Mesodermal cell (in vitro differentiated cells): ENCODE data around the gene TYR. TPM values are rescaled to one million over a fixed set of nuclear protein-coding genes. Genes with fewer than 3 reads are reported as not detected.

Experiments
- H3K27ac ChIP-seq: 2 replicates; pipeline ENCODE4 v1.7.0; 2013; ENCODE audit warnings: mild to moderate bottlenecking, low read depth, low read length, moderate library complexity; ENCODE audit not compliant: severe bottlenecking
- H3K36me3 ChIP-seq: 2 replicates; pipeline ENCODE4 v1.7.1; 2013; ENCODE audit warnings: mild to moderate bottlenecking, low read length, moderate library complexity; ENCODE audit not compliant: control insufficient read depth, insufficient read depth
- H3K4me1 ChIP-seq: one replicate; pipeline ENCODE4 v1.7.1; 2013; ENCODE audit warnings: mild to moderate bottlenecking, low read length; ENCODE audit not compliant: insufficient read depth, control insufficient read depth, poor library complexity, severe bottlenecking
- H3K4me3 ChIP-seq: 2 replicates; pipeline ENCODE4 v1.7.0; 2013; ENCODE audit warnings: low read length, control low read depth, mild to moderate bottlenecking; ENCODE audit not compliant: insufficient read depth, poor library complexity, severe bottlenecking; ENCODE audit errors: extremely low read depth
- H3K9me3 ChIP-seq: 2 replicates; pipeline ENCODE4 v1.7.1; 2013; ENCODE audit warnings: mild to moderate bottlenecking, low read length, moderate library complexity; ENCODE audit not compliant: control insufficient read depth
- WGBS, 2 experiments: methylation state at CpG; one replicate each; pipeline ENCODE4 v1.1.5; 2013; ENCODE audit warnings: missing lambda C conversion rate in 2 of 2; ENCODE audit not compliant: insufficient coverage in 2 of 2; 5-methylcytosine and 5-hydroxymethylcytosine counted together
- polyA plus RNA-seq, 2 experiments: library from polyadenylated mRNA; stranded (reverse); fragments of 50-300 nt; gene quantifications; one replicate each; pipeline ENCODE4 v1.2.3, GENCODE V29; 2013

The TYR gene
- not detected for polyA plus RNA-seq (2013, experiment 1 of 2)
- polyA plus RNA-seq (2013, experiment 2 of 2), result not detected

- H3K4me1 ChIP-seq, result no peaks in the 10 kb centered on the region
- H3K27ac ChIP-seq, result no peak within 1 kb of the TSS
- no peaks in the 10 kb centered on the region for H3K36me3 ChIP-seq
- no peaks in the 10 kb centered on the region for H3K9me3 ChIP-seq
- 88 to 91% methylated on average over 8 of the region's 8 CpGs for WGBS, 2 experiments
- no peak within 1 kb of the TSS for H3K4me3 ChIP-seq
Observed at GRCh38 chr11:89177691-89178231, at the start of gene TYR. Gene TYR (plus strand): TSS chr11:89177875. CDS start chr11:89177954, 79 bp downstream.

- H3K36me3 ChIP-seq, result no peaks in the 10 kb centered on the region
- no peaks in the 10 kb centered on the region for H3K4me1 ChIP-seq
- H3K27ac ChIP-seq, result no peak overlapping the region
- no peaks in the 10 kb centered on the region for H3K9me3 ChIP-seq
- H3K4me3 ChIP-seq, result no peak overlapping the region
Observed at GRCh38 chr11:89136606-89137005, 41.1 kb upstream of the TYR start.

- H3K27ac ChIP-seq, result no peak overlapping the region
- H3K9me3 ChIP-seq, result no peaks in the 10 kb centered on the region
- no CpG with 5 or more reads among the region's 1 CpG for WGBS, 2 experiments
- H3K4me1 ChIP-seq, result no peaks in the 10 kb centered on the region
- no peaks in the 10 kb centered on the region for H3K36me3 ChIP-seq
- no peak overlapping the region for H3K4me3 ChIP-seq
Observed at GRCh38 chr11:89147229-89147628, 30.4 kb upstream of the TYR start.

GRCh38 chr11:89159974-89160373 lies 17.7 kb upstream of the TYR start:
- WGBS, 2 experiments, result 100% methylated on average over 1 of the region's 4 CpGs
- H3K4me1 ChIP-seq, result no peaks in the 10 kb centered on the region
- no peak overlapping the region for H3K4me3 ChIP-seq
- no peaks in the 10 kb centered on the region for H3K36me3 ChIP-seq
- no peak overlapping the region for H3K27ac ChIP-seq
- no peaks in the 10 kb centered on the region for H3K9me3 ChIP-seq

GRCh38 chr11:89161949-89162348 lies 15.7 kb upstream of the TYR start:
- no CpG with 5 or more reads among the region's 3 CpGs for WGBS, 2 experiments
- Histone ChIP-seq H3K4me3 (no peak overlapping the region), H3K9me3 (no peaks in the 10 kb centered on the region), H3K27ac (no peak overlapping the region), H3K36me3 (no peaks in the 10 kb centered on the region), H3K4me1 (no peaks in the 10 kb centered on the region)

- no peaks in the 10 kb centered on the region for H3K9me3 ChIP-seq
- whole genome bisulfite sequencing, 2 experiments, result no CpG with 5 or more reads among the region's 3 CpGs
Observed at GRCh38 chr11:89163686-89164085, 14.0 kb upstream of the TYR start.

GRCh38 chr11:89168396-89168795 lies 9.3 kb upstream of the TYR start:
- WGBS, 2 experiments, result 87 to 97% methylated on average over 3 of the region's 3 CpGs
- Histone ChIP-seq H3K27ac (no peak overlapping the region), H3K9me3 (no peaks in the 10 kb centered on the region)

More at GRCh38 chr11:89163686-89164085, 14.0 kb upstream of the TYR start:
- no peak overlapping the region for H3K27ac ChIP-seq
- no peaks in the 10 kb centered on the region for H3K4me1 ChIP-seq
- no peak overlapping the region for H3K4me3 ChIP-seq
- no peaks in the 10 kb centered on the region for H3K36me3 ChIP-seq

GRCh38 chr11:89175796-89176195 lies 1.9 kb upstream of the TYR start:
- 86 to 100% methylated on average over 2 of the region's 2 CpGs for WGBS, 2 experiments
- Histone ChIP-seq H3K4me1 (no peaks in the 10 kb centered on the region), H3K27ac (no peak overlapping the region), H3K36me3 (no peaks in the 10 kb centered on the region), H3K4me3 (no peak overlapping the region), H3K9me3 (no peaks in the 10 kb centered on the region)

More at GRCh38 chr11:89168396-89168795, 9.3 kb upstream of the TYR start:
- Histone ChIP-seq H3K36me3 (no peaks in the 10 kb centered on the region), H3K4me1 (no peaks in the 10 kb centered on the region), H3K4me3 (no peak overlapping the region)

GRCh38 chr11:89176938-89177337 lies 737 bp upstream of the TYR start:
- no peak overlapping the region for H3K4me3 ChIP-seq
- H3K9me3 ChIP-seq, result no peaks in the 10 kb centered on the region
- 86% methylated on average over 2 of the region's 2 CpGs; no CpG with 5 or more reads in 1 of the 2 experiments for WGBS, 2 experiments
- no peaks in the 10 kb centered on the region for H3K4me1 ChIP-seq
- no peaks in the 10 kb centered on the region for H3K36me3 ChIP-seq
- H3K27ac ChIP-seq, result no peak overlapping the region

- WGBS, 2 experiments, result 89 to 100% methylated on average over 1 of the region's 2 CpGs
- Histone ChIP-seq H3K4me1 (no peaks in the 10 kb centered on the region), H3K4me3 (no peak overlapping the region), H3K9me3 (no peaks in the 10 kb centered on the region), H3K27ac (no peak overlapping the region), H3K36me3 (no peaks in the 10 kb centered on the region)
Observed at GRCh38 chr11:89181111-89181510, 3.4 kb downstream of the TYR start.

GRCh38 chr11:89182773-89183518 lies 5.3 kb downstream of the TYR start:
- 63% methylated on average over 2 of the region's 5 CpGs; no CpG with 5 or more reads in 1 of the 2 experiments for WGBS, 2 experiments
- Histone ChIP-seq H3K36me3 (no peaks in the 10 kb centered on the region), H3K27ac (no peak overlapping the region), H3K9me3 (no peaks in the 10 kb centered on the region), H3K4me3 (no peak overlapping the region), H3K4me1 (no peaks in the 10 kb centered on the region)
